K562 (cell line): Measurements from ENCODE around the gene METRNL. TPM values are rescaled to one million over a fixed set of nuclear protein-coding genes. Genes with fewer than 3 reads are reported as not detected.

ENCODE experiments used
- CC2D1A ChIP-seq: fragments of 450-650 bp; IDR thresholded peaks from 2 replicates; pipeline ENCODE4 v1.6.1; 2017; ENCODE audit warnings: mild to moderate bottlenecking
- CREB1 ChIP-seq, 2 experiments: sonication (generic) in 1 of 2; formaldehyde crosslinking in 1 of 2; IDR thresholded peaks; 2 replicates each; pipeline versions ENCODE4 v1.6.1 to v1.8.0; 2012 to 2022; ENCODE audit warnings: inconsistent platforms in 1 of 2, mild to moderate bottlenecking in 1 of 2, missing genetic modification reagents in 1 of 2, moderate library complexity in 1 of 2
- E2F3 ChIP-seq: fragments of 250-450 bp; sonication (Bioruptor Pico); IDR thresholded peaks from 2 replicates; pipeline ENCODE4 v1.4.0; 2020; ENCODE audit warnings: mild to moderate bottlenecking
- EGR1 ChIP-seq: fragments of 450-650 bp; conservative IDR thresholded peaks from 2 replicates; pipeline ENCODE4 v1.6.1; 2017; ENCODE audit warnings: mild to moderate bottlenecking
- HMG20B ChIP-seq: fragments of 250-450 bp; sonication (Bioruptor Pico); IDR thresholded peaks from 2 replicates; pipeline ENCODE4 v1.5.0; 2021; ENCODE audit warnings: mild to moderate bottlenecking
- JUN ChIP-seq, 2 experiments: sonication (generic) in 1 of 2; formaldehyde crosslinking in 1 of 2; IDR thresholded peaks; 2 replicates each; pipeline versions ENCODE4 v1.6.1 to v1.8.0; 2012 to 2022; ENCODE audit warnings: borderline replicate concordance in 2 of 2, mild to moderate bottlenecking in 2 of 2, improper control_type of control experiment in 1 of 2, low read depth in 1 of 2, low read length in 1 of 2, missing genetic modification reagents in 1 of 2
- MAFF ChIP-seq: IDR thresholded peaks from 2 replicates; pipeline ENCODE4 v1.6.1; 2012; ENCODE audit warnings: low read length, improper control_type of control experiment
- MBD2 ChIP-seq: sonication (generic); IDR thresholded peaks from 2 replicates; pipeline ENCODE4 v1.6.1; 2016; ENCODE audit warnings: low read depth, borderline replicate concordance
- TCF3 ChIP-seq: sonication (generic); formaldehyde crosslinking; IDR thresholded peaks from 2 replicates; pipeline ENCODE4 v1.4.0; 2020; ENCODE audit warnings: mild to moderate bottlenecking, missing genetic modification reagents
- polyA plus RNA-seq, 8 experiments: library from polyadenylated mRNA; depleted of rRNA in 4 of 8; stranded (reverse) in 5 of 8; unstranded in 3 of 8; fragments of >200 nt; fragmentation: Nextera tagmentation in 2 of 8; fragmentation: Illumina TruSeq in 1 of 8; extraction: Ambion mirVana in 2 of 8; extraction: Trizol in 1 of 8; gene quantifications; 2 replicates each; pipeline versions ENCODE4 v1.2.1 to v1.2.3, GENCODE V29; 2011 to 2014; ENCODE audit warnings: inconsistent platforms in 1 of 8, missing spikeins in 1 of 8
- total RNA-seq, 7 experiments: library from RNA; depleted of rRNA in 6 of 7; stranded (reverse); fragments of >200 nt in 6 of 7; fragmentation: Illumina TruSeq in 2 of 7; extraction: Trizol in 2 of 7; gene quantifications; 2 replicates each; pipeline versions ENCODE4 v1.2.1 to v1.2.3, GENCODE V29; 2011 to 2021; ENCODE audit warnings: low replicate concordance in 1 of 7
- TF ChIP-seq, protein P1 (sequence below): sonication (generic); formaldehyde crosslinking; IDR thresholded peaks from 2 replicates; pipeline ENCODE4 v1.8.0; 2023; ENCODE audit warnings: mild to moderate bottlenecking, missing genetic modification reagents
- TF ChIP-seq, protein P2 (sequence below): fragments of 450-650 bp; conservative IDR thresholded peaks from 2 replicates; pipeline ENCODE4 v1.6.1; 2016; ENCODE audit warnings: missing genetic modification characterization, low read depth, mild to moderate bottlenecking, missing compliant biosample characterization, moderate library complexity
- TF ChIP-seq, protein P3 (sequence below): sonication (generic); formaldehyde crosslinking; IDR thresholded peaks from 2 replicates; pipeline ENCODE4 v1.8.1; 2023; ENCODE audit warnings: mild to moderate bottlenecking, missing genetic modification reagents, moderate library complexity
- TF ChIP-seq, protein P4 (sequence below): IDR thresholded peaks from 2 replicates; pipeline ENCODE4 v1.6.1; 2014; ENCODE audit warnings: antibody characterized with exemption

METRNL gene
- total and polyA plus RNA-seq, 9 of the 15 experiments (the other 6 are each of a cell fraction or from before 2014, with no cell fraction given): 0.17 to 31.8 (median 2.9) TPM

- TF ChIP-seq EGR1 (peak; percentile 88), E2F3 (peak; percentile 86), MBD2 (peak; percentile 27; the same call in 1 of the 2 replicates), MAFF (no peak), TCF3 (CRISPR knock-in tag) (no peak), CC2D1A (no peak), JUN (IDR thresholded peaks at IDR 0.05; ENCODE audit: borderline replicate concordance, low read depth, low read length) (no peak; the same call in 1 of the 2 replicates), JUN (CRISPR knock-in tag; IDR thresholded peaks at IDR 0.05; ENCODE audit: borderline replicate concordance) (peak; percentile 47; the same call in 1 of the 2 replicates), CREB1 (IDR thresholded peaks at IDR 0.05) (peak; percentile 55), CREB1 (CRISPR knock-in tag; IDR thresholded peaks at IDR 0.05) (peak; percentile 84; the same call in 1 of the 2 replicates), HMG20B (CRISPR knock-in tag) (no peak)
- TF ChIP-seq, protein P1, sequence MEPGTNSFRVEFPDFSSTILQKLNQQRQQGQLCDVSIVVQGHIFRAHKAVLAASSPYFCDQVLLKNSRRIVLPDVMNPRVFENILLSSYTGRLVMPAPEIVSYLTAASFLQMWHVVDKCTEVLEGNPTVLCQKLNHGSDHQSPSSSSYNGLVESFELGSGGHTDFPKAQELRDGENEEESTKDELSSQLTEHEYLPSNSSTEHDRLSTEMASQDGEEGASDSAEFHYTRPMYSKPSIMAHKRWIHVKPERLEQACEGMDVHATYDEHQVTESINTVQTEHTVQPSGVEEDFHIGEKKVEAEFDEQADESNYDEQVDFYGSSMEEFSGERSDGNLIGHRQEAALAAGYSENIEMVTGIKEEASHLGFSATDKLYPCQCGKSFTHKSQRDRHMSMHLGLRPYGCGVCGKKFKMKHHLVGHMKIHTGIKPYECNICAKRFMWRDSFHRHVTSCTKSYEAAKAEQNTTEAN (CRISPR knock-in tag): no peak
- TF ChIP-seq, protein P2, sequence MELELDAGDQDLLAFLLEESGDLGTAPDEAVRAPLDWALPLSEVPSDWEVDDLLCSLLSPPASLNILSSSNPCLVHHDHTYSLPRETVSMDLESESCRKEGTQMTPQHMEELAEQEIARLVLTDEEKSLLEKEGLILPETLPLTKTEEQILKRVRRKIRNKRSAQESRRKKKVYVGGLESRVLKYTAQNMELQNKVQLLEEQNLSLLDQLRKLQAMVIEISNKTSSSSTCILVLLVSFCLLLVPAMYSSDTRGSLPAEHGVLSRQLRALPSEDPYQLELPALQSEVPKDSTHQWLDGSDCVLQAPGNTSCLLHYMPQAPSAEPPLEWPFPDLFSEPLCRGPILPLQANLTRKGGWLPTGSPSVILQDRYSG (tag): no peak
- TF ChIP-seq, protein P3, sequence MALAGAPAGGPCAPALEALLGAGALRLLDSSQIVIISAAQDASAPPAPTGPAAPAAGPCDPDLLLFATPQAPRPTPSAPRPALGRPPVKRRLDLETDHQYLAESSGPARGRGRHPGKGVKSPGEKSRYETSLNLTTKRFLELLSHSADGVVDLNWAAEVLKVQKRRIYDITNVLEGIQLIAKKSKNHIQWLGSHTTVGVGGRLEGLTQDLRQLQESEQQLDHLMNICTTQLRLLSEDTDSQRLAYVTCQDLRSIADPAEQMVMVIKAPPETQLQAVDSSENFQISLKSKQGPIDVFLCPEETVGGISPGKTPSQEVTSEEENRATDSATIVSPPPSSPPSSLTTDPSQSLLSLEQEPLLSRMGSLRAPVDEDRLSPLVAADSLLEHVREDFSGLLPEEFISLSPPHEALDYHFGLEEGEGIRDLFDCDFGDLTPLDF: 0 out of 2 replicates have a peak, but pooled peaks have one; percentile 58
- TF ChIP-seq, protein P4, sequence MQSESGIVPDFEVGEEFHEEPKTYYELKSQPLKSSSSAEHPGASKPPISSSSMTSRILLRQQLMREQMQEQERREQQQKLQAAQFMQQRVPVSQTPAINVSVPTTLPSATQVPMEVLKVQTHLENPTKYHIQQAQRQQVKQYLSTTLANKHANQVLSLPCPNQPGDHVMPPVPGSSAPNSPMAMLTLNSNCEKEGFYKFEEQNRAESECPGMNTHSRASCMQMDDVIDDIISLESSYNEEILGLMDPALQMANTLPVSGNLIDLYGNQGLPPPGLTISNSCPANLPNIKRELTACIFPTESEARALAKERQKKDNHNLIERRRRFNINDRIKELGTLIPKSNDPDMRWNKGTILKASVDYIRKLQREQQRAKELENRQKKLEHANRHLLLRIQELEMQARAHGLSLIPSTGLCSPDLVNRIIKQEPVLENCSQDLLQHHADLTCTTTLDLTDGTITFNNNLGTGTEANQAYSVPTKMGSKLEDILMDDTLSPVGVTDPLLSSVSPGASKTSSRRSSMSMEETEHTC: no peak
Measured at GRCh38 chr17:83051396-83052240, 27.8 kb upstream of the METRNL start (continued).
